ENCODE data around the gene MSH5.

DNA sequence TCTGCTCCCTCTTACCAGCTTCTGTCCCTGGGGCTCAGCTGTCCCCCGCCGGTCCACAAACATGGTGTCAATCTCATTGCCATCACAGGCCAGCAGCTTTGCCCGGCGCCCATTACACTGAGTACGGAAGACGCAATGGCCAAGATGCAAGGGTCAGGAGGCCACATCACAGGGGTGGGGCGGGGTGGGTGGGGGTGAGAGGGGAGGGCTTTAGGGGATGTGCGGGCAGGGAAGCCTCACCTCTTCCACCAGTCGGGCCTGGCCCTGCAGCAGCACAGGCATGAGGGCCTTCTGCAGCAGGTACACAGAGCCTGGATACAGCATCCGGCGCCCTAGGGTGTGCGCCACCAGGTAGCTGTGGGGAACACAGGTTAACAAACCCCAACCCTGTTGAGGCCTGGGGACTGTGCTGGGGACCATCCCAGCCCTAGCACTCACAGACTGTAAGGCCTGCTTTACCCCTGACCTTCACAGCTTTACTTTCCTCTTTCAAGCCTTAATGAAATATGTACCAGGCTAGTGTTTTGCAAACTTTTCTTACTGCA is 48.2 kb upstream of the MSH5 start:
- TF ChIP-seq POLR2A (IDR thresholded peaks at IDR 0.05; ENCODE audit: extremely low read depth, insufficient read length), result no peak
- no peak for TF ChIP-seq CTCF (IDR thresholded peaks at IDR 0.05; ENCODE audit: low read depth, low read length)
- TF ChIP-seq MAX (IDR thresholded peaks at IDR 0.05; ENCODE audit: low read depth, low read length), result no peak
- TF ChIP-seq MYC (IDR thresholded peaks at IDR 0.05; ENCODE audit: low read depth, low read length), result no peak

Data from NB4 (cell line).